GM21723 (cell line): ENCODE results near the gene SCN4A.
"Not testable (repeated sequence)": the region's sequence is repeated elsewhere in the genome, so short reads cannot be mapped to it uniquely, and the experiment has no call there.

Source experiments
- ATAC-seq: cut with Tn5 transposase; IDR thresholded peaks from one replicate; pipeline ENCODE4 v1.9.1; 2021; ENCODE audit warnings: mild to moderate bottlenecking, moderate library complexity; ENCODE audit not compliant: unreplicated experiment

Gene SCN4A

GRCh38 chr17:63918305-63918704, 54.4 kb downstream of the SCN4A start:
- no peak for ATAC-seq

GRCh38 chr17:63917646-63918045, 55.1 kb downstream of the SCN4A start:
- no peak for ATAC-seq

GRCh38 chr17:63917206-63917605, 55.5 kb downstream of the SCN4A start:
- not testable (repeated sequence) for ATAC-seq

- ATAC-seq, result no peak
Measured at GRCh38 chr17:63916566-63917185, 56.0 kb downstream of the SCN4A start.

GRCh38 chr17:63915753-63916152, 57.0 kb downstream of the SCN4A start:
- peak; percentile 52 for ATAC-seq

GRCh38 chr17:63914471-63914870, 58.2 kb downstream of the SCN4A start:
- ATAC-seq, result no peak

- no peak for ATAC-seq
Measured at GRCh38 chr17:63911657-63912100, 61.0 kb downstream of the SCN4A start.

- ATAC-seq, result no peak
Measured at GRCh38 chr17:63911041-63911635, 61.6 kb downstream of the SCN4A start, which contains the start of gene CSHL1. TSS of gene CSHL1 (minus strand) at chr17:63911258. CDS start at chr17:63911196, 62 bp downstream.

GRCh38 chr17:63910096-63910495, 62.6 kb downstream of the SCN4A start:
- no peak for ATAC-seq

- ATAC-seq, result not testable (repeated sequence)
Measured at GRCh38 chr17:63909586-63909985, 63.1 kb downstream of the SCN4A start.

- not testable (repeated sequence) for ATAC-seq
Measured at GRCh38 chr17:63907161-63907778, 65.4 kb downstream of the SCN4A start.

- ATAC-seq, result not testable (repeated sequence)
Measured at GRCh38 chr17:63904796-63905195, 67.9 kb downstream of the SCN4A start.

GRCh38 chr17:63903787-63904201, 68.9 kb downstream of the SCN4A start:
- ATAC-seq, result not testable (repeated sequence)

- ATAC-seq, result not testable (repeated sequence)
Measured at GRCh38 chr17:63901971-63902370, 70.7 kb downstream of the SCN4A start.

- not testable (repeated sequence) for ATAC-seq
Measured at GRCh38 chr17:63898899-63899798, 73.6 kb downstream of the SCN4A start.

GRCh38 chr17:63896524-63897354, 76.0 kb downstream of the SCN4A start, which contains the start of gene CSH1:
TSS of gene CSH1 (minus strand) at chr17:63896574. CDS start at chr17:63896511, 63 bp downstream.
- ATAC-seq, result not testable (repeated sequence)

- ATAC-seq, result not testable (repeated sequence)
Measured at GRCh38 chr17:63894821-63895220, 77.9 kb downstream of the SCN4A start.

GRCh38 chr17:63894021-63894420, 78.7 kb downstream of the SCN4A start:
- not testable (repeated sequence) for ATAC-seq

GRCh38 chr17:63892316-63893037, 80.2 kb downstream of the SCN4A start:
- not testable (repeated sequence) for ATAC-seq
